ENCODE results near the gene PI4KA.

DNA sequence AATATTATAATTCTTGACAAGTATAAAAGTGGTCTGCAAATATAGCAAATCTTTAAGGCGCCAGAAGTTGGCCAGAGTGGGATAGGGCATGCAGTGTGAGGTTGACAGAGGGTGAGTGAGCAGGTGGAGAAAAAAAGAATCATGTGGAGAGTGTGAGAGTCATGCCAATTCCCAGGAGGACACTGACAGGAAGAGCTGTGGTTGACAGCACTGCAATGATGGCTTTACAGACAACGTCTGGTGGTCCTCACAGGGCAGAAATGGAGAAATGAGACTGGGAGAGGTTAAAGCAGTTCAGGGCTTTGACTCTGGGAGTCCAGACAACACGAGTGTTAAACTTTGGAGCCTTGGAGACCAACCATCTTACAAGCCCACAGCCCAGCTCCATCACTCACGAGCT, 49.8 kb downstream of the PI4KA start:
- TF ChIP-seq, protein P1, sequence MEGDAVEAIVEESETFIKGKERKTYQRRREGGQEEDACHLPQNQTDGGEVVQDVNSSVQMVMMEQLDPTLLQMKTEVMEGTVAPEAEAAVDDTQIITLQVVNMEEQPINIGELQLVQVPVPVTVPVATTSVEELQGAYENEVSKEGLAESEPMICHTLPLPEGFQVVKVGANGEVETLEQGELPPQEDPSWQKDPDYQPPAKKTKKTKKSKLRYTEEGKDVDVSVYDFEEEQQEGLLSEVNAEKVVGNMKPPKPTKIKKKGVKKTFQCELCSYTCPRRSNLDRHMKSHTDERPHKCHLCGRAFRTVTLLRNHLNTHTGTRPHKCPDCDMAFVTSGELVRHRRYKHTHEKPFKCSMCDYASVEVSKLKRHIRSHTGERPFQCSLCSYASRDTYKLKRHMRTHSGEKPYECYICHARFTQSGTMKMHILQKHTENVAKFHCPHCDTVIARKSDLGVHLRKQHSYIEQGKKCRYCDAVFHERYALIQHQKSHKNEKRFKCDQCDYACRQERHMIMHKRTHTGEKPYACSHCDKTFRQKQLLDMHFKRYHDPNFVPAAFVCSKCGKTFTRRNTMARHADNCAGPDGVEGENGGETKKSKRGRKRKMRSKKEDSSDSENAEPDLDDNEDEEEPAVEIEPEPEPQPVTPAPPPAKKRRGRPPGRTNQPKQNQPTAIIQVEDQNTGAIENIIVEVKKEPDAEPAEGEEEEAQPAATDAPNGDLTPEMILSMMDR (conservative IDR thresholded peaks at IDR 0.05; ENCODE audit: low read depth, low read length), result no peak
- no peak for TF ChIP-seq EZH2 (IDR thresholded peaks at IDR 0.05; ENCODE audit: borderline replicate concordance, low read depth, low read length, poor library complexity, severe bottlenecking)
